DMS53 treated with DMSO at 0.1 percent for 48 hours (cell line): ENCODE results near the gene SRSF5.
"Not testable (repeated sequence)": the region's sequence is repeated elsewhere in the genome, so short reads cannot be mapped to it uniquely, and the experiment has no call there.

Source experiments
- DNase-seq: peaks from one replicate; lab custom pipeline; 2025; ENCODE audit not compliant: unreplicated experiment; lab: John Stamatoyannopoulos, UW

SRSF5 gene

GRCh38 chr14:69804902-69805301 lies 38.0 kb downstream of the SRSF5 start:
- no peak for DNase-seq

DNA sequence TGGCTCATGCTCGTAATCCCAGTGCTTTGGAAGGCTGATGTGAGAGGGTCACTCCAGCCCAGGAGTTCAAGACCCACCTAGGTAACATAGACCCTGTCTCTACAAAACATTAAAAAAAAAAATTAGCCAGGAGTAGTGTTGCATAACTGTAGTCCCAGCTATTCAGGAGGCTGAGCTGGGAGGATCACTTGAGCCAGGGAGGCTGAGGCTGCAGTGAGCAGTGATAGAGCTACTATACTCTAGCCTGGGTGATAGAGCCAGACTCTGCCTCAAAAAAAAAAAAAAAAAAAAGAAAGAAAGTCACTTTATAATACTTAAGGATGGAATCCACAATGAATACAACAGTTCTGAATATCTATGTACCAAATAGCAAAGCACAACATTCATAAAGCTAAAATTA lies 40.2 kb downstream of the SRSF5 start:
- DNase-seq, result no peak

DNA sequence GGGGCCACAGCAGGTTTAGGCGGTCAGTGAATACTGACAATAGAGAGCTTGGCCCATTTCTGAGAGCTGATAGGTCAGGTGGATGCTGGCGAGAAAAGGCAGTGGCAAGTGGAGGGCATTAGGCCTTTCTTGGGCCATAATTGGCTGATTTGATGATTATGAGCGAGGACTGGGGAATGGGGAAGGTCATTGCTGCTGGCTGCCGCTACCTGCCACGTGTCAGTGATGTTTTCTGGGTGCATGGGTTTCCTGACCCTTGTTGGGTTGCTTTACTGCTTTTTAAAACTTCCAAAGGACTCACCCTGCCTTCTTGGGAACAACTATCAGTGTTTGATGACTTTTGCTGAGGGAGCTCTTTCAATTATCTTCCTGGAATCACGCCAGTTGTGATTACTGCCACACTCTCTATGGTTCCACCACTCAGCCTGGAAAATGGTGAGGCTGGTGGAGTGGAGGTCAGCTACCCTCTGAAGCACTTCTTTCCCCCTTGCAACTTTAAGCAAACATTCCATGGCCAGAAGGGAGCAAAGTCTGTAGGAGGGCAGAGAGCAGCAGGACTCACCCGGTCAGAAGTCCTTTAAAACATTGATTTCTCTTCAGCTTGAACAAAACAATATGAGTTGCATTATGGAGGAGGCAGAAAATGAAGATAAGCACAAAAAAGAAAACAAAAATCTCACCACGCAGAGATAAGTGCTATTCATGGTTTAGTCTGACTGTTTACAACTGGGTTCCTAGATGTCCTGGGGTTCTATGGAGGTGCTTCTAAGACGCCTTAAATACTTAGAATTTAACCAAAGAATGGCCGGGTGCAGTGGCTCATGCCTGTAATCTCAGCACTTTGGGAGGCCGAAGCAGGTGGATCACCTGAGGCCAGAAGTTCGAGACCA lies 42.2 kb downstream of the SRSF5 start:
- DNase-seq, result no peak

- DNase-seq, result no peak
Observed at GRCh38 chr14:69811227-69811867, 44.4 kb downstream of the SRSF5 start.

DNA sequence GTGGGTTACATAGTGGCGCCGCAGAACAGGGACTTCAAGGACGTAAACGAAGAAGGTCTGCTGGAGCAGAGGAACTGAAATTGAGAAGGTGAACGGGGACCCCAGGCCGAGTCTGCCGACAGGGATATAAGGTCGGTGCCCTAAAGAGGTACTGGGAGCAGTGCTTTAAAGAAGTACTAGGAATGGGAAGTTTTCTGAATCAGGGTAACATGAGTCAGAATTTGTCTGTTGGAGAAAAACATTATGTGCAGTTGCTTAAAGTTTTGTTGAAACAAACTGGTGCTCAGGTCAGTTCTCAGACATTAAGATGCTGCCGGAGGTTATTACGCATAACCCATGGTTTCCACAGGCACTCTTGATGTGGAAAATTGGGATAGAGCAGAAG lies 44.9 kb downstream of the SRSF5 start:
- no peak for DNase-seq

DNA sequence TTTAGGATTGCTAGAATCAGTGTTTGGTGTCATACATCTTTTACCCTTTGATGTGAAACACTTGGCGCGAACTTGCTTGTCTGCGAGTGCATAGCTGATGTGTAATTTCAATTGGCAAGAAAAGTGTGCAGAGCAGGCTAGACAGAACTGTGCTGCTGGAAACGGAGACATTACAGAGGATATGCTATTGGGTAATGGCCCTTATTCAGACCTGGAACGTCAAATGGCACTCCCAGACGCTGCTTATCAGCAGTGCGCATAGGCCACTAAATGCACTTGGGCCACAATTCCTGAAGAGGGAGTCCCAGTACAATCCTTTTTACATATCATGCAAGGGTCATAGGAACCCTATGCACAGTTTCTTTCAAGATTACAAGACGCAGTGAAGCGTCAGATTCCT lies 45.8 kb downstream of the SRSF5 start:
- DNase-seq, result no peak

DNA sequence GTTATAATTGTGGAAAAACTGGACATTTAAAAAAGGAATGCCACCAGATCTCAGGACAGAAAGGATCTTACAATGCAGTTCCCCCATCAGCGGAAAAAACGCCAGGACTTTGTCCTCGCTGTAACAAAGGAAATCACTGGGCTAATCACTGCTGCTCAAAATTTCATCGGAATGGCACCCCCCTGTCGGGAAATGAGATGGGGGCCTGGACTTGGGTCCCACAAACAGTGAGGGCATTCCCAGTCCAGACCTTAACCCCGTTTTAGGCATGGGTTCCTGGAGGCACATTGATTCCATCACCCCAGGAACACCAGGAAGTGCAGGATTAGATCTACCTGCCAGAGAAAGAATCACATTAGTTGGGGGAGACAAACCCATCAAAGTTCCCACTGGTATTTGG lies 46.4 kb downstream of the SRSF5 start:
- DNase-seq, result not testable (repeated sequence)

DNA sequence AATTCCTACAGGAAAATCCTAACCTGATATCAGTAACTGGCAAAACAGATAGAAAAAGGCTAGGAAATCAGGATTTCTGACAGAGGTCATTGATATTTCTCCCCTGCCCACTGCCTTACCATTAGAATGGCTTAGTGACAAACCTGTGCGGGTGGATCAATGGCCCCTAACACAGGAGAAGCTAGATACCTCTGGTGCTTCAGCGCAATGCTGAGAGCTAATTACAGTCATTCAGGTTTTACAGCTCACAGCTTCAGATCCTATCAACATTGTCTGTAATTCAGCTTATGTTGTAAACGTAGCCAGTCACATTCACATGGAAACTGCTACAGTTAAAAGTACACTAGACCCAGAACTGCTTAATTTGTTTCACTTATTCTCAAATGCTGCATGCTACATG lies 47.5 kb downstream of the SRSF5 start:
- no peak for DNase-seq

- DNase-seq, result no peak
Observed at GRCh38 chr14:69815556-69815955, 48.6 kb downstream of the SRSF5 start.

DNA sequence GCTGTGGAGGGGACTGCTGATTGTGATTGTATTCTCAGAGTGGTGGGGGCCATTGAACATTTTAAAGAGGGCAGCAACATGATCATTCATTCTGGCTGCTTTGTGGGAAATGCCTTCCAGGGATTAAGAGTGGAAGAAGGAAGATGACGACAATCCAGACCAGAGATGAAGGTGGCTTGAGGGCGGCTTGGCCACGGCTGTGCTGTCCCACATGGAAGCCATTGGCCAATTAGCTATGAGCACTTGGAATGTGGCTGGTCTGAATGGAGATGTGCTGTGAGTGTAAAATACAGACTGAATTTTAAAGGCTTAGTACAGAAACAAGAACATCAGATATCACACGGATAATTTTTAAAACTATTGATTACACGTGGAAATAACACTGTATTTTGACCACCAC lies 49.3 kb downstream of the SRSF5 start:
- no peak for DNase-seq

DNA sequence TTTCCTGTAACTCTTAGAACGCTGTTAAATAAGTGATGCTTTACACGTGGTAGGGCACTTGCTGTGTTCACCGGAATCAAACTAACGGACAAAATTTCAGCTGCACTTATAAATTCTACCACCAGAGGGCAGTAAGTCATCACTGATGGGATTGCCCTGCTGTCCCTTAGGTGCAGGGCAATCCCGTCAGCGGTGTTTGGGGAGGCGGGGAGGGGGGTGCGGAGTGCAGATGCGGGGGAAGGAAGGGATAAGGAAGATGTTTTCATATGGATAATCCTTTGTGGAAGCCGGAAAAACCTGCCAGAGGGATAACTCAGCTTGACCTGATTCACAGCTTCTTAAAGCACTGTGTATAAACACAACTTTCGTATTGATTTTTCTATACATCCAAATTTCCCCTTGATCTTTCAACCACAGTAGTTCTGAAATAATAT lies 51.8 kb downstream of the SRSF5 start:
- peak; percentile 49 for DNase-seq

GRCh38 chr14:69819607-69820006 lies 52.7 kb downstream of the SRSF5 start:
- no peak for DNase-seq

- no peak for DNase-seq
Observed at GRCh38 chr14:69820991-69821390, 54.0 kb downstream of the SRSF5 start.
